IMR-90 (cell line): ENCODE results near the gene OTOG. TPM values are rescaled to one million over a fixed set of nuclear protein-coding genes. Genes with fewer than 3 reads are reported as not detected.

Experiments used
- ATAC-seq: fragments of 200-7000 bp; cut with Tn5 transposase; 2 replicates; pipeline ENCODE4 v1.9.1; 2020; ENCODE audit warnings: low read depth, mild to moderate bottlenecking, moderate library complexity
- BruUV-seq: library from RNA; stranded (reverse); fragments of 400-500 nt; replicated peaks from 2 replicates; lab custom pipeline; 2021; lab: Mats Ljungman, UMichigan
- CTCF ChIA-PET: fragments of 300-600 bp; formaldehyde crosslinking; extraction: SDS; loops from one replicate; lab custom pipeline; 2021; ENCODE audit warnings: antibody characterized with exemption; lab: Yijun Ruan, JAX
- POLR2A ChIA-PET: fragments of 300-600 bp; sonication (Branson Sonifier 250); formaldehyde crosslinking; loops from one replicate; lab custom pipeline; 2022; ENCODE audit warnings: antibody characterized with exemption; ENCODE audit not compliant: unreplicated experiment; lab: Charles Lee
- DNase-seq: peaks from one replicate; pipeline ENCODE4 v3.0.0; 2013
- H2AFZ ChIP-seq: replicated peaks from 2 replicates; pipeline ENCODE3; 2013; ENCODE audit warnings: low read length, mild to moderate bottlenecking; ENCODE audit not compliant: poor library complexity
- H2AK5ac ChIP-seq: 2 replicates; pipeline ENCODE4 v1.6.1; 2013; ENCODE audit warnings: low read depth, low read length, inconsistent platforms
- H2AK9ac ChIP-seq: replicated peaks from 2 replicates; pipeline ENCODE3; 2013; ENCODE audit warnings: mild to moderate bottlenecking, low read depth, low read length, moderate library complexity; ENCODE audit not compliant: poor library complexity
- H2BK120ac ChIP-seq: 2 replicates; pipeline ENCODE4 v1.6.1; 2013; ENCODE audit warnings: low read depth, low read length, inconsistent platforms
- H2BK15ac ChIP-seq: 3 replicates; pipeline ENCODE4 v1.6.1; 2013; ENCODE audit warnings: low read depth, low read length, inconsistent platforms
- H2BK20ac ChIP-seq: 2 replicates; pipeline ENCODE4 v1.6.1; 2013; ENCODE audit warnings: low read depth, mild to moderate bottlenecking, inconsistent platforms, low read length, moderate library complexity
- H2BK5ac ChIP-seq: 2 replicates; pipeline ENCODE4 v1.6.1; 2013; ENCODE audit warnings: mild to moderate bottlenecking, low read depth, low read length, inconsistent platforms; ENCODE audit not compliant: poor library complexity, severe bottlenecking
- H3K14ac ChIP-seq: replicated peaks from 2 replicates; pipeline ENCODE4 v1.6.1; 2013; ENCODE audit warnings: low read depth, low read length, inconsistent platforms
- H3K18ac ChIP-seq: 2 replicates; pipeline ENCODE4 v1.6.1; 2013; ENCODE audit warnings: low read depth, low read length, control low read depth
- H3K23ac ChIP-seq: 2 replicates; pipeline ENCODE4 v1.6.1; 2013; ENCODE audit warnings: low read depth, low read length, inconsistent platforms
- H3K27ac ChIP-seq: 2 replicates; pipeline ENCODE4 v1.5.1; 2013; ENCODE audit warnings: mild to moderate bottlenecking, control low read depth, low read length; ENCODE audit not compliant: insufficient read depth
- H3K27me3 ChIP-seq: 2 replicates; pipeline ENCODE4 v1.6.1; 2013; ENCODE audit warnings: low read length; ENCODE audit not compliant: control insufficient read depth, insufficient read depth
- H3K36me3 ChIP-seq: 2 replicates; pipeline ENCODE4 v1.6.1; 2013; ENCODE audit warnings: low read length, mixed read lengths; ENCODE audit not compliant: control insufficient read depth, insufficient read depth
- H3K4ac ChIP-seq: 2 replicates; pipeline ENCODE4 v1.6.1; 2013; ENCODE audit warnings: low read depth, low read length, inconsistent platforms
- H3K4me1 ChIP-seq: 2 replicates; pipeline ENCODE4 v1.6.1; 2013; ENCODE audit warnings: low read length, mixed read lengths; ENCODE audit not compliant: control insufficient read depth, insufficient read depth
- H3K4me2 ChIP-seq: 2 replicates; pipeline ENCODE4 v1.6.1; 2013; ENCODE audit warnings: low read depth, mild to moderate bottlenecking, control low read depth, low read length, moderate library complexity
- H3K4me3 ChIP-seq: 2 replicates; pipeline ENCODE4 v1.5.1; 2013; ENCODE audit warnings: low read depth, mild to moderate bottlenecking, control low read depth, low read length, moderate library complexity; ENCODE audit not compliant: insufficient read depth
- H3K56ac ChIP-seq: 2 replicates; pipeline ENCODE4 v1.6.1; 2013; ENCODE audit warnings: low read length, inconsistent platforms; ENCODE audit not compliant: insufficient read depth; ENCODE audit errors: extremely low read depth
- H3K79me1 ChIP-seq, 2 experiments: 2 replicates each; pipeline ENCODE4 v1.6.1; 2013; ENCODE audit warnings: low read length in 2 of 2, inconsistent platforms in 1 of 2, low read depth in 1 of 2
- H3K9ac ChIP-seq: 2 replicates; pipeline ENCODE4 v1.6.1; 2013; ENCODE audit warnings: low read depth, low read length, control low read depth
- H3K9me1 ChIP-seq: 2 replicates; pipeline ENCODE4 v1.6.1; 2013; ENCODE audit warnings: low read length, inconsistent platforms; ENCODE audit not compliant: insufficient read depth
- H3K9me3 ChIP-seq: 2 replicates; pipeline ENCODE4 v1.6.1; 2013; ENCODE audit warnings: low read length; ENCODE audit not compliant: control insufficient read depth, insufficient read depth
- H4K20me1 ChIP-seq: 2 replicates; pipeline ENCODE4 v1.6.1; 2013; ENCODE audit warnings: low read length, inconsistent platforms; ENCODE audit not compliant: insufficient read depth
- H4K5ac ChIP-seq: 2 replicates; pipeline ENCODE4 v1.6.1; 2013; ENCODE audit warnings: mild to moderate bottlenecking, low read depth, low read length, control low read depth
- H4K8ac ChIP-seq, 2 experiments: 2 replicates each; pipeline ENCODE4 v1.6.1; 2013; ENCODE audit warnings: low read depth in 2 of 2, low read length in 2 of 2, control low read depth in 1 of 2, inconsistent platforms in 1 of 2
- H4K91ac ChIP-seq: 2 replicates; pipeline ENCODE4 v1.6.1; 2013; ENCODE audit warnings: low read depth, low read length, inconsistent platforms; ENCODE audit not compliant: insufficient read depth
- CEBPB ChIP-seq: IDR thresholded peaks from 2 replicates; pipeline ENCODE4 v1.6.1; 2012; ENCODE audit warnings: low read depth, low read length, improper control_type of control experiment
- CHD1 ChIP-seq: IDR thresholded peaks from 2 replicates; pipeline ENCODE4 v1.6.1; 2012; ENCODE audit warnings: low read depth, low read length, improper control_type of control experiment
- WGBS, 2 experiments: methylation state at CpG; one replicate each; pipeline versions ENCODE4 v1.1.5 to v1.1.7; 2013; ENCODE audit warnings: missing lambda C conversion rate in 2 of 2; ENCODE audit not compliant: insufficient read length in 1 of 2; ENCODE audit errors: extremely low coverage in 2 of 2; 5-methylcytosine and 5-hydroxymethylcytosine counted together
- dilution Hi-C: fragments of 300-500 bp; cut with HindIII; formaldehyde crosslinking; loops from one replicate; pipeline ENCODE4 v1.14.3; 2018; ENCODE audit warnings: low sequenced_read_pairs; ENCODE audit not compliant: unreplicated experiment
- in situ Hi-C: fragments of 300-500 bp; cut with MboI; formaldehyde crosslinking; loops from 3 replicates; pipeline ENCODE4 v1.14.3; 2019; ENCODE audit warnings: low sequenced_read_pairs, inconsistent platforms, mixed read lengths
- intact Hi-C: fragments of 100-400 bp; cut with micrococcal nuclease; formaldehyde crosslinking; loops from 2 replicates; pipeline ENCODE4 v1.10.0; 2022
- polyA plus RNA-seq, 3 experiments: library from polyadenylated mRNA; depleted of rRNA; stranded (reverse); fragments of >200 nt; gene quantifications; 2 replicates each; pipeline ENCODE4 v1.2.3, GENCODE V29; 2012; ENCODE audit warnings: low replicate concordance in 1 of 3
- total RNA-seq: library from RNA; depleted of rRNA; stranded (reverse); fragments of >200 nt; gene quantifications from 2 replicates; pipeline ENCODE4 v1.2.3, GENCODE V29; 2012

The OTOG gene
- total and polyA plus RNA-seq, 2 of the 4 experiments (the other 2 are of a cell fraction), result not detected

DNA sequence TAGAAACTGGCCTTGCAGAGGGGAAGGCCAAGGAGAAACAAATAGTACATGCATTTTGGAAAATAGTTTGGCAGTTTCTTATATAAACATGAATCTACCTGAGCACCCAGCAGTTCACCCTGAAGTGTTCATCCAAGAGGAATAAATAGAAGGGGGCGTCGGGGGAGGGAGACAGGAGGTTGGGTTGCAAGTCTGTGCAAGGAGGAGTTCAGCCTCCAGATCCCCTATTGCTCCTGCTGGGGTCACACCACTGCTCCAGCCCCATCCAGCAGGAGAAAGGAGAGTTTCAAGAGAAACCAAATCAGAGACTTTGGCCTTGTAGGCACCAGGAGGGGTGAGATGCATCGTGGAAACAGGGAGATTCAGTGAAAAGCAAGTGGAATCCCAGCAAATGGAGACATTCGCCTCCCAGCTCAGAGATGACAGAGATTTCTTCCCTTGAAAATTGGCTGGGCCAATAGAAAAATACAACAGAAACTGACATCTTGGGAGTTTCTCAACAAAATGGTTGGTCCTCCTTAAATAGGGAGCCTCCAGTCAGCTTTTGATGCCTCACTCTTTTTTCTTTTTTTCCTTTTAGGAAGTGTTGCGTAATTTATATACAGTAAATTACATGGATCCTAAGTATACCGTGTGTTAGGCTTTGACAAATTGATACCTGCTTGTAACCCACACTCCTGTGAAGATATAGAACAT, 34.1 kb downstream of the OTOG start:
- ChIA-PET CTCF (no interaction called here), POLR2A (no interaction called here)
- Histone ChIP-seq H3K27ac (no peak overlapping the region), H3K4ac (no peak overlapping the region), H3K14ac (no peak overlapping the region), H2BK20ac (no peak overlapping the region), H3K9ac (no peak overlapping the region), H3K4me2 (no peak overlapping the region), H2AK5ac (no peak overlapping the region), H4K8ac (no peak overlapping the region), H3K27me3 (peaks cover 1% of the 10 kb centered on the region; the same call in 1 of the 2 replicates), H4K20me1 (no peaks in the 10 kb centered on the region), H3K4me3 (no peak overlapping the region), H3K9me3 (no peaks in the 10 kb centered on the region), H2AFZ (no peak overlapping the region), H2BK120ac (no peak overlapping the region), H3K18ac (no peak overlapping the region), H2AK9ac (no peak overlapping the region), H3K36me3 (no peaks in the 10 kb centered on the region), H2BK15ac (no peak overlapping the region), H4K91ac (no peak overlapping the region), H4K5ac (no peak overlapping the region), H3K79me1 (no peaks in the 10 kb centered on the region), H3K9me1 (no peaks in the 10 kb centered on the region), H2BK5ac (no peak overlapping the region), H3K23ac (no peak overlapping the region), H3K56ac (no peak overlapping the region), H3K4me1 (no peaks in the 10 kb centered on the region)
- TF ChIP-seq CHD1 (no peak), CEBPB (peak; percentile 71)
- ATAC-seq (no peak), DNase-seq (no peak)
- dilution Hi-C loops, result no loop called here
- in situ Hi-C loops, result no loop called here
- no TSS peak for BruUV-seq
- intact Hi-C loops, result no loop called here
- WGBS, 2 experiments, result 14% methylated on average over 1 of the region's 6 CpGs; no CpG with 5 or more reads in 1 of the 2 experiments
